Spleen (tissue), 7 donors: ENCODE results near the gene KIAA1217.

ENCODE experiments used
- POLR2A ChIP-seq, 3 donors: fragments of 450-650 bp; IDR thresholded peaks; one replicate each; pipeline ENCODE4 v1.5.1; 2017; ENCODE audit warnings: antibody characterized with exemption in 3 of 3, mild to moderate bottlenecking in 1 of 3
- TF ChIP-seq, protein P1 (sequence below), 11 experiments: fragments of 200-600 bp in 7 of 11; fragments of 450-650 bp in 4 of 11; sonication (generic) in 4 of 11; IDR thresholded peaks in 8 of 11; conservative IDR thresholded peaks in 3 of 11; 1 replicate in 7 of 11; 2 replicates in 4 of 11; pipeline versions ENCODE4 v1.4.0 to v1.8.0; 2016 to 2021; ENCODE audit warnings: antibody characterized with exemption in 11 of 11, inconsistent platforms in 4 of 11, mild to moderate bottlenecking in 1 of 11
- donor health status: DM: no; HTN: no; CAD: no; lungs with moderate emphysema.
- donor health status: DM: no; HTN: no; CAD: no.
- donor health status: DM: no; HTN: no; CAD: no.

DNA sequence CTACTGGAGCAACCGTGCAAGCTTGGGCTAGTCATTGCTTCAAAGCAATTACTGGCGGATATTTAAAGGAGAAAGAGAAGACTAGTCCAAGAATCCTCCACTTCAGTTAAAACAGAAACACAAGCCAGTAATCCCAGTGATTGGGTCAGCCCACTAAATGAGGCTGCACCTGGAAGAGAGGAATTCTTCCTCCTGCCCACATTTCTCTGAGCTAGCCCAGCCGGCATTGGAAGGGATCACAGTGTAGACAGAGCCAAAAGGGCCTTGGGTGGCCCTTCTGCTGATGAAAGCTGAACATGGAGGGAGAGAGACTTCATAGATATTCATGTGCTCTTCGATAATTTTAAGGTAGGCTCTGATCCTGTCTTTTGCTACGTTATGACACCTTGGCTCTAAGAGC is 228.4 kb downstream of the KIAA1217 start:
- TF ChIP-seq, protein P1, sequence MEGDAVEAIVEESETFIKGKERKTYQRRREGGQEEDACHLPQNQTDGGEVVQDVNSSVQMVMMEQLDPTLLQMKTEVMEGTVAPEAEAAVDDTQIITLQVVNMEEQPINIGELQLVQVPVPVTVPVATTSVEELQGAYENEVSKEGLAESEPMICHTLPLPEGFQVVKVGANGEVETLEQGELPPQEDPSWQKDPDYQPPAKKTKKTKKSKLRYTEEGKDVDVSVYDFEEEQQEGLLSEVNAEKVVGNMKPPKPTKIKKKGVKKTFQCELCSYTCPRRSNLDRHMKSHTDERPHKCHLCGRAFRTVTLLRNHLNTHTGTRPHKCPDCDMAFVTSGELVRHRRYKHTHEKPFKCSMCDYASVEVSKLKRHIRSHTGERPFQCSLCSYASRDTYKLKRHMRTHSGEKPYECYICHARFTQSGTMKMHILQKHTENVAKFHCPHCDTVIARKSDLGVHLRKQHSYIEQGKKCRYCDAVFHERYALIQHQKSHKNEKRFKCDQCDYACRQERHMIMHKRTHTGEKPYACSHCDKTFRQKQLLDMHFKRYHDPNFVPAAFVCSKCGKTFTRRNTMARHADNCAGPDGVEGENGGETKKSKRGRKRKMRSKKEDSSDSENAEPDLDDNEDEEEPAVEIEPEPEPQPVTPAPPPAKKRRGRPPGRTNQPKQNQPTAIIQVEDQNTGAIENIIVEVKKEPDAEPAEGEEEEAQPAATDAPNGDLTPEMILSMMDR (IDR thresholded peaks at IDR 0.05 in 8 of 11, conservative IDR thresholded peaks at IDR 0.05 in 3 of 11) = no peak
- no peak for TF ChIP-seq POLR2A (IDR thresholded peaks at IDR 0.05)
